ENCODE data around the gene HESX1.

HESX1 gene

GRCh38 chr3:57166660-57167059 is 33.1 kb downstream of the HESX1 start:
- DNase-seq: no peak

- no peak for DNase-seq
These were observed 34.1 kb downstream of the HESX1 start for GRCh38 chr3:57165641-57166040.

GRCh38 chr3:57164657-57165573 is 34.9 kb downstream of the HESX1 start, which contains the start of gene IL17RD:
Gene IL17RD, minus strand, starts transcription at chr3:57165353. Its CDS starts 67 bp downstream, at chr3:57165286.
- DNase-seq: peak; percentile 58

- DNase-seq: no peak
These were observed 35.5 kb downstream of the HESX1 start for GRCh38 chr3:57164217-57164656.

GRCh38 chr3:57163751-57164150 is 36.0 kb downstream of the HESX1 start:
- no peak for DNase-seq

- no peak for DNase-seq
These were observed 37.9 kb downstream of the HESX1 start for GRCh38 chr3:57161915-57162314.

- no peak for DNase-seq
These were observed 38.8 kb downstream of the HESX1 start for GRCh38 chr3:57160765-57161538.

GRCh38 chr3:57160076-57160764 is 39.6 kb downstream of the HESX1 start:
- DNase-seq: no peak

GRCh38 chr3:57158813-57159738 is 40.7 kb downstream of the HESX1 start:
- no peak for DNase-seq

- DNase-seq: no peak
These were observed 41.5 kb downstream of the HESX1 start for GRCh38 chr3:57158325-57158724.

- DNase-seq: no peak
These were observed 42.2 kb downstream of the HESX1 start for GRCh38 chr3:57157545-57157944.

- no peak for DNase-seq
These were observed 44.5 kb downstream of the HESX1 start for GRCh38 chr3:57155310-57155643.

GRCh38 chr3:57154470-57155309 is 45.1 kb downstream of the HESX1 start:
- no peak for DNase-seq

- DNase-seq: no peak
These were observed 47.3 kb downstream of the HESX1 start for GRCh38 chr3:57152151-57153143.

GRCh38 chr3:57151749-57152148 is 48.0 kb downstream of the HESX1 start:
- DNase-seq: no peak

GRCh38 chr3:57151021-57151449 is 48.7 kb downstream of the HESX1 start:
- DNase-seq: no peak

GRCh38 chr3:57150113-57150581 is 49.6 kb downstream of the HESX1 start:
- no peak for DNase-seq
